NOMO-1 treated with DMSO at 0.1 percent for 48 hours (cell line): ENCODE results near the gene IRAG1.

Source experiments
- DNase-seq: peaks from one replicate; lab custom pipeline; 2025; ENCODE audit not compliant: unreplicated experiment; lab: John Stamatoyannopoulos, UW

IRAG1 gene

DNA sequence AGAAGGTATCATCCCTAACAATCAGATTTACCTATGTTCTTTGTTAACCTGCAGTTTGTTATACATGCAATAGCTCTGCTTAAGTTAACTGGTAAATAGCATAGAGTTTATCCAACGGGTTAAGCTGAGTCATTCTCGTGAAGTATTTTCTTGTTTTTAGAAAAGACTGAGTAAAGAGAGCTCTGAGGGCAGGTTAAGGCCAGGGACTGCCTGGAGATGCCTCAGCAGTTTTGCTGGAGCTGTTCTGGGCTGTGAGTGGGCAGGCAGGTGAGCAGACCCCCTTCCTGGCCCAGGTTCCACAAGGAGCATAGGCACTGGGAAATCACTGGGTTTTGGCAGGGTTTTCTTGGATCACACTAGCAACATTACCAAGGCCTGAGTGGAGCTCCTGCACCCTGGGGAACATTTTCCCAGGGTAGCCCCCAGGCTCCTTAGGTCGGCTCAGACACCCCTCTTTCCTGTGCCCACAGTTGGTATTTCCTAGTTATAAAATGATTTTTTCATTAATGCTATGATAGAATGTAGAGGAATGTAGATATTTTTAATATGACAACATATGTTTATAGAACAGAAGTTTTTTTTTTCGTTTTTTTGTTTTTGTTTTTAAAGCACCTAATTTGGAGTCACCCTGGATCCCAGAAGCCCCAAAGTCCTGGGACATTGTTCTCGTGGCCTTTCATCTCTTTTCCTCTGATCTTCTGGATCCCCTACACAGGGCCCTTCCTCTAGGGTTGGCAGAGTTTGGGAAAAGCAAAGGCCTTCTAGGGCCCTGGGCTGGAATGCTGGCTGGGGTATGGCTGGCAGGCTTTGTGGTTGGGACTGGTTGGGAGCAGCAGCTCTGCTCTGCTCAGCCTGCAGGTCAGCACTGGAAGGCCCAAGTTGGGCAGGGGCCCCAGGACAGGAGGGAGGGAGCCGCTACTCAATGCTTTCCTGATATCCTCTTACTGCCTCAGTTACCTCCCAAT, 26.7 kb downstream of the IRAG1 start:
- DNase-seq = no peak

DNA sequence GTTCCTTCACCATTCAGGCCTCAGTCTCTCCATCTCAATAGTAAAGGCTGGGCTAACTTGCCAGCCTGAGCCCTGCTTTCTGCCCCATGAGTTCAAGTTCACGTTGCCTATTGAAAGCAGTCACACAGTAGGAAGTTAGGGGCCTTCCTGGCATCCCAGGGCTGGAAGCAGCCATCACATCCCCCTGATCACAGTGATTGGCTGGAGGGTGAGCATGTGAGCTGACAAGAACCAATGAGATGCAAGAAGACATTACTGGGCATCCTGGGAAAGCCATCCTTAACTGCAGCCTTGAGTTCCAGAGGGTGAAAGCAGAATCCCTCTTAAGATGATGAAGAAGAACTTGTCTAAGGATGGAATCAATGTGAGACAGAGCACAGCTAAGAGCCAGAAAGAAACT, 29.1 kb downstream of the IRAG1 start:
- no peak for DNase-seq

GRCh38 chr11:10663990-10664389, 29.6 kb downstream of the IRAG1 start:
- no peak for DNase-seq

- DNase-seq = no peak
Measured at GRCh38 chr11:10663365-10663764, 30.2 kb downstream of the IRAG1 start.

- no peak for DNase-seq
Measured at GRCh38 chr11:10660323-10660722, 33.2 kb downstream of the IRAG1 start.

DNA sequence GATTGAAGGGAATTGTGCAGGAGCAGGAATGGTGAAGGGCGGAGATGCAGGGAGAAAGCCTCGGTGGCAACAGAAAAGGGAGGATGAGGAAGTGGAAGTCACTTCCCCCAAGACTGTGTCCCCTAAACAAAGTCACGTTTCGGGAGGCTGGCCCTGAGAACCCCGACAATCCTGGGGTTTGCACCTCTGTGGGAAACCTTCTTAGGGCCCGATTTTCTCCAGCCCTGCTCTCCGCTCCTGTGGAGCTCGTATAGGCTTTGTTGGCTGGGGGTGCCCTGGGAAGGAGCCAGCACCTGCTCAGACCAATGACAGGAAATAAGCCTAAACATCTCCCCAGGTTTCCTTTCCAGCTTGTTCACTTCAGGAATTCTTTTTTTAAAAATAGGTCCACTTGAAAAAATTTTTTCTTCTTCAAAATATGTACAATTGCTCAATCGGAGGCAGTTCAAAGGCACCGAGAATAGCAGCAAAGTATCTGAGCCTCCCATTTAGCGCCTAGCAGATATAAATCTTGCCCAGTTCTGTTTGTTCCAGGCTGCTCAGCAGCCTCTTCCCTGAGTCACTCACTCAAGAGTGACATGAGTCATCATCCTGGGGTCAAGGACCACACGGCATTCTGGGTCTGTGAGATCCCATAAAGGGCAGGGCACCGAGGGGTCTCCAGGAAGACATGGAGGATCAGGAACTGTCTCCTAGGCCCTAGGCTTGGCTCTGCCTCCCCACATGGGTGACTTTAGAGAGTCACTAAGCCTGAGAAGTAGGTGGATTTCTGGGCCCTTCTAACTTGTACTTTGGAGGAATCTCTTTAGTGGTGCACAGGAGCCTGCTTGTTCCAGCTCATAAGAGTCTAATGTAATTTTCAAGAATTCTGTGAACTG, 34.0 kb downstream of the IRAG1 start:
- DNase-seq = peak; percentile 65

- no peak for DNase-seq
Measured at GRCh38 chr11:10658621-10659338, 34.8 kb downstream of the IRAG1 start.

DNA sequence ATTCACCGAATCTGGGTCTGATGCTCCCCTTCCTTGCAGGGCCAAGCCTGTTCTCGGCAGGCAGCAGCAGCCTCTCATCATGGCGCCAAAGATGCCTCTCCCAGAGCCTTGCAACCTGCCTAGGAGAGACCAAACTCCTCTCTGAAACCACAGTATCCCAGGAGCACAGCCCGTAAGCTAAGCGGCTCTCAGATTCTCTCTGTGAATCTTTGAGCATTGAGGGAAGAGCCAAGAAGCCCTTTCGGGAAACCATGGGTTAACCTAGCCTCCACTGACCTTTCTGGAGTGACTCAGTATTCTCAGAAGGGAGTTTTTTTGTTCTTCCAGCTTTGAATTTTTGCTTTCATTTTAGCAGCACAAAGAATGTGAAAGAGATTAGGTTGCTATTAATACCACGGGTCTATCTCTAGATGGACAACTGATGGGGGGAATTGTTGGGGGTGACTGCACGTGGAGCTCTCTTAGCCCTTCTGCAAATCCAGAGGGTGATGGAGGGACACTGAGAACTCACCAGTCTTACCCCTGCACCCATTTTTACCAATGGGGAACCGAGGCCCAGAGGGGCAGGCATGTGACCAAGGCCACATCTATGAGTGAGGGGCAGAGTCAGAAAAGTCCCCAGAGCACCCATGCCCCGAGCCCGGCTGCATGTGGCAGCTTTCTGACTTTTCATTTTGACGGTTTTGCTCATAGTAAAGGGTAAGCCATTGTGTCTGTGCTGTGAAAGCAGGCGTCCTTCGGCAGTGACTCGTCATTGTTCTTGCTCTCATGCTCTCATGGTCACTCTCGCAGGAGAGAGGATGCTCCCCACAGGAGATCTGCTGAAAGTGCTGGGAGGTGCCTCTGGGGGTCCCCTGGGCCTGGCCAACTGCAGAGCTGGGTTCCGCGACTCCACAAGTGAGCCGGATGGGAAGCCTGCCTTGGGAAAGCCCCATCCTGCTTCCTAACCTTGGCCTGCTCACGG, 36.0 kb downstream of the IRAG1 start:
- DNase-seq = no peak

GRCh38 chr11:10655943-10656576, 37.5 kb downstream of the IRAG1 start:
- DNase-seq = no peak

DNA sequence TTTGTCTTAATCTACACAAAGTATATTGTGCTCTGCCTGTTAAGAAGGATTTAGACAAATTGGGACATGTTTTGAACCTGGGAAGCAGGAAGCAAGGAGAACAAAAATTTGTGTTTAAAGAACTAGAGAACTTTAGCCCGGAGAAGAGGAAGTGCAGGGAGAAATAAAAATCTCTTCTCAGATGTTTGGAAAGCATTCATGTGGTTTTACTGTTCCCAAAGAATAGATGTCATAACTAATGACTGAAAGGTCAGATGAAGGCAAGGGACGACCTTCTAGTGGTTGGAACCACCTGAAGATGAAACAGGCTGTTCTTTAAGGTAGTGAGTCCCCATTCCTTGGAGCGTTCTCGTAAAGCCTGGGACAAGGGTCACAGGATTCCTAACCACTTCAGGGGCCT, 38.3 kb downstream of the IRAG1 start:
- DNase-seq = peak; percentile 73

DNA sequence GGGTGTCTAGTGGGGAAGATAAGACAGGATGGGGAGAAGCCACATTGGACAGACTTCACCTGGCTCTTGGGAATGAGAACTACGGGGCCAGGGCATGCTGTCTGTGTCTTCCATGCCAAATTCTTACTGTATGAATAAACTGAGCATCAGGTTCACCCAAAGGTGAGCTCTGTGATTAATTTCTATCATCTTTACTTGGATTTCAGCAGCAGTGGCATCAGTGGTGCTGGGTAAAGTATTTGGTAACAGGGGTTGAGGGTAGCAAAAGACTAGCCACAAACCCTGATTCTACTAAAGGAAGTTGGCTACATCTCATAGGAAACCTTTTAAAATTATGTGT, 38.8 kb downstream of the IRAG1 start:
- DNase-seq = no peak

DNA sequence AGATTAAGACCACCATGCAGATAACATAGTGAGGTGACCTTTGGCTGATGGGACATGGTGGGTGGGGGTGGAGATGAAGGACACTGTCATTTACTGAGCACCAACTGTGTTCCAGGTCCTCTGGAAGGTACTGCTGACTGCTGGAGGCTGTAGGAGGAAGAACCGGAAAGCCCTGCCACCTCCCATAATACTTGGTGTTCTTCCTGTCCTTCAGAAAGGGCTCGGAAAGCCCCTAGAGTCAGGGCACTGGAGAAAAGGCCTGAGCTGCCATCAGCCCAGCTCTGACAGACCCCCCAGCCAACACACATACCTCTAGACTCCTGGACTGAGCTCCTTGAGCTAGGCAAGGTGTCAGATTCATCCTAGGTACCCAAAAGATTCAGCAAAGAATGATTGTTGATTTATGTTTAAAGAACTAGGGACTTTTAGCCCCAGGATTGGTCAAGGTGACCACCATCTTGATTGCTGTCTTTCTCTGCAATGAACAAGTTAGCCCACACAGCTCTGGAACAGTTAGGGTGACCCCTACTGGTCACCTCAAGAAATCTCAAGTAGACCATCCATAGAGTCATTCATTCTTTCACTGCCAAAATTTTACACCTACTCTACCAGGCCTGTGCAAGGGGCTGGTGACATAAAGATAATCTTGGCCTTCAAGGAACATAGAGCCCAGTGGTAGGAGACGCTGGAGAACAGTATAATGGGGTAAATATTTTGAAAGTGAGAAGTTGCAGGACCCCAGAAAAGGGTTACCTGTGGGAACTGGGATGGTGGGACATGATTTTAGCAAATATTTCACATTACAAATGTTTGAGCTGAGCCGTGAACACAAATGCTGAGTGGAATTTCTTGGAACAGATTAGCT, 39.4 kb downstream of the IRAG1 start:
- peak; percentile 63 for DNase-seq

DNA sequence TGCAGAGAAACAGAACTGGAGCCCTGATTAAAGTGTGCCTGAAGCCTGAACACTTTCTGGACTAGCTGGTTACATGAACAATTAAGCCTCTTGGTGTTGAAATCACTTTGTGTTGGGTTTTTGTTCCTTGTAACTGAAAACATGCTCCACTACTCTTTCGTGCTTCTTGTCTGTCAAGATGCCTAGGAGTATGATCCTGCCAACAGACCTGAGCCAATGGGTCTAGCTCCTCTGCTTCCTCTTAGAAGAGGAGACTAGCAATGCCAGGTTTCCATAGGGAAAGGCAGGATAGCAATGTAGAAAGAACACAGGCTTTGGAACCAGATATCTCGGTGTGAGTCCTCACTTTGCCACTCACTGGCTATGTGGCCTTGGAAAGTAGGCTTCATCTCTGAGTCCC, 40.3 kb downstream of the IRAG1 start:
- peak; percentile 35 for DNase-seq

- no peak for DNase-seq
Measured at GRCh38 chr11:10651656-10652361, 41.7 kb downstream of the IRAG1 start.

GRCh38 chr11:10650630-10651029, 42.9 kb downstream of the IRAG1 start:
- no peak for DNase-seq

- DNase-seq = no peak
Measured at GRCh38 chr11:10650166-10650565, 43.4 kb downstream of the IRAG1 start.

DNA sequence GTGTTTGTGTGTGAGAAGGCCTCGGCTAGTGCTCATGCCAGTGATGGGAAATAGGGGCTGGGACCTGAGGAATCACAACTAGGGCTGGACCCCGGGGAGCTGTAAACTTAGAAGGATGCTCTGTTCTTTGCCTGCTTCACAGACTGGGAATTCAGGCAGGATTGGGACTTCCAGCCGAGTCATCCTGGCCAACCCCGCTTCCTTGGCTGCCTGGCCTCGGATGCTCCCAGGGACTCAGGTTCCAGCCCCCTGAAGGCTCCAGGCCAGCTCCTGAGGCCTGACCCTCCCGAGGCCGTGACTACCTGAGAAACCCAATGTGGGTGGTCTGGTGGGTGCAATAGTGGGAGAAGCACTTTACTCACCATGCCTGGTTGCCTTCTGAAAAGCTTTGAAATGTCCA, 44.7 kb downstream of the IRAG1 start:
- DNase-seq = no peak

GRCh38 chr11:10646681-10647355, 46.7 kb downstream of the IRAG1 start:
- DNase-seq = peak; percentile 12
